SU-DHL-6 (cell line): Measurements from ENCODE around the gene TMEM119.

ENCODE experiments used
- EZH2phosphoT487 ChIP-seq: fragments of 200-600 bp; sonication (generic), shearing (Covaris generic); conservative IDR thresholded peaks from 2 replicates; pipeline ENCODE4 v1.6.1; 2018; ENCODE audit warnings: mild to moderate bottlenecking, antibody characterized with exemption, low read length, moderate library complexity, mixed read lengths
- TF ChIP-seq, protein P1 (sequence below): fragments of 200-600 bp; sonication (generic); IDR thresholded peaks from one replicate; pipeline ENCODE4 v1.5.1; 2017; ENCODE audit warnings: antibody characterized with exemption, mild to moderate bottlenecking, low read length, moderate library complexity; ENCODE audit not compliant: insufficient read depth, poor library complexity, severe bottlenecking

DNA sequence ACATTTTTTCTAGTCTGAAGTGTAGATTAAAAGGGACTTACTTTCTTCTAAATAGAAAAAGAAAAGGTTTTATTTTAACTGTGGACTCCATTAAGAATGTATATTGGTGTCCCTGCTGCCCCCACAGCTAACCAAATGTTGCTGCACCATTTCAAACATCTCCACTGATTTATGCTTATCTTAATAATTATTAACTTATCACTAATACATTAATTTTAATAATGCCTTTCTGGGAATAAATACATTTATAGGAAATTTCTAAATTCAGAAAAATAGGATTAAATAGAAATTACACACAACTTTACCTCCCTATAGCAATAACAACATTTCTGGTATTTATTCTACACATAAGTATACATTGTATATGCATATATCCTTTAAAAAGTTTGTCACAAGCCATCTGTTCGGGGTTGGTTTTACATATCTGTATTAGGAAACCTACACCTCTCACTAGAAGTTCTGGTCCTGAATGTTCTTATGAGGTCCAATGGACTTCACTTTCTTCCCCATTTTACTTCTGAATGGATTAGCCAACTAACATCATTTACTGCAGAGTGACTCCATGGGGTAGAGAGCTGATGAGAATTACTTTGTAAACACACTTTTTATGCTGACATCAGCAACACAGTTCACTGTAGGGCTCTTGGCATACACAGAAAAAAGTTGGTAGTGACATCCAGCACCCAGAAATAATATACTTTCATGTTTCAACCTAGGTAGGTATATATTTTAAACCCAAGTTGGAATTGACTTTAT, 45.2 kb upstream of the TMEM119 start:
- TF ChIP-seq, protein P1, sequence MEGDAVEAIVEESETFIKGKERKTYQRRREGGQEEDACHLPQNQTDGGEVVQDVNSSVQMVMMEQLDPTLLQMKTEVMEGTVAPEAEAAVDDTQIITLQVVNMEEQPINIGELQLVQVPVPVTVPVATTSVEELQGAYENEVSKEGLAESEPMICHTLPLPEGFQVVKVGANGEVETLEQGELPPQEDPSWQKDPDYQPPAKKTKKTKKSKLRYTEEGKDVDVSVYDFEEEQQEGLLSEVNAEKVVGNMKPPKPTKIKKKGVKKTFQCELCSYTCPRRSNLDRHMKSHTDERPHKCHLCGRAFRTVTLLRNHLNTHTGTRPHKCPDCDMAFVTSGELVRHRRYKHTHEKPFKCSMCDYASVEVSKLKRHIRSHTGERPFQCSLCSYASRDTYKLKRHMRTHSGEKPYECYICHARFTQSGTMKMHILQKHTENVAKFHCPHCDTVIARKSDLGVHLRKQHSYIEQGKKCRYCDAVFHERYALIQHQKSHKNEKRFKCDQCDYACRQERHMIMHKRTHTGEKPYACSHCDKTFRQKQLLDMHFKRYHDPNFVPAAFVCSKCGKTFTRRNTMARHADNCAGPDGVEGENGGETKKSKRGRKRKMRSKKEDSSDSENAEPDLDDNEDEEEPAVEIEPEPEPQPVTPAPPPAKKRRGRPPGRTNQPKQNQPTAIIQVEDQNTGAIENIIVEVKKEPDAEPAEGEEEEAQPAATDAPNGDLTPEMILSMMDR = no peak
- no peak for TF ChIP-seq EZH2phosphoT487
